AG09319 (cell line): Measurements from ENCODE around the gene MSX2.

Experiments
- DNase-seq: peaks from one replicate; pipeline ENCODE4 v3.0.0-alpha.2; 2010; ENCODE audit warnings: low read depth; ENCODE audit errors: extremely low read depth
- TF ChIP-seq, protein P1 (sequence below): IDR thresholded peaks from 2 replicates; pipeline ENCODE4 v1.5.1; 2011; ENCODE audit warnings: low read depth, mild to moderate bottlenecking, inconsistent platforms, low read length, moderate library complexity

MSX2 gene

DNA sequence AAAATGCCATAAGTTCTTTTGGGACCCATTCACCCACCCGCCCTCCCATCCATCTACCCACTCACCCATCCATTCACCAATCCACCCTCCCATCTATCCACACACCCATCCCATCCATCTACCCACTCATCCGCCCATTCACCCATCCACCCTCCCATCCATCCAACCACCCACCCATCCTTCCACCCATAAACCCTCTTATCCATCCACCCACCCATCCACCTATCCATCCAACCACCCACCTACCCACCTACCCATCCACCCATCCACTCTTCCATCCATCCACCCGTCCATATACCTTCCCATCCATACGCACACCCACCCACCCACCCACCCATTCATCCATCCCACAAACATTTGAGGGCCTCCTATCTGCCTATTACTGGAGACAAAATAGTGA, 43.3 kb downstream of the MSX2 start:
- TF ChIP-seq, protein P1, sequence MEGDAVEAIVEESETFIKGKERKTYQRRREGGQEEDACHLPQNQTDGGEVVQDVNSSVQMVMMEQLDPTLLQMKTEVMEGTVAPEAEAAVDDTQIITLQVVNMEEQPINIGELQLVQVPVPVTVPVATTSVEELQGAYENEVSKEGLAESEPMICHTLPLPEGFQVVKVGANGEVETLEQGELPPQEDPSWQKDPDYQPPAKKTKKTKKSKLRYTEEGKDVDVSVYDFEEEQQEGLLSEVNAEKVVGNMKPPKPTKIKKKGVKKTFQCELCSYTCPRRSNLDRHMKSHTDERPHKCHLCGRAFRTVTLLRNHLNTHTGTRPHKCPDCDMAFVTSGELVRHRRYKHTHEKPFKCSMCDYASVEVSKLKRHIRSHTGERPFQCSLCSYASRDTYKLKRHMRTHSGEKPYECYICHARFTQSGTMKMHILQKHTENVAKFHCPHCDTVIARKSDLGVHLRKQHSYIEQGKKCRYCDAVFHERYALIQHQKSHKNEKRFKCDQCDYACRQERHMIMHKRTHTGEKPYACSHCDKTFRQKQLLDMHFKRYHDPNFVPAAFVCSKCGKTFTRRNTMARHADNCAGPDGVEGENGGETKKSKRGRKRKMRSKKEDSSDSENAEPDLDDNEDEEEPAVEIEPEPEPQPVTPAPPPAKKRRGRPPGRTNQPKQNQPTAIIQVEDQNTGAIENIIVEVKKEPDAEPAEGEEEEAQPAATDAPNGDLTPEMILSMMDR, result no peak
- no peak for DNase-seq

DNA sequence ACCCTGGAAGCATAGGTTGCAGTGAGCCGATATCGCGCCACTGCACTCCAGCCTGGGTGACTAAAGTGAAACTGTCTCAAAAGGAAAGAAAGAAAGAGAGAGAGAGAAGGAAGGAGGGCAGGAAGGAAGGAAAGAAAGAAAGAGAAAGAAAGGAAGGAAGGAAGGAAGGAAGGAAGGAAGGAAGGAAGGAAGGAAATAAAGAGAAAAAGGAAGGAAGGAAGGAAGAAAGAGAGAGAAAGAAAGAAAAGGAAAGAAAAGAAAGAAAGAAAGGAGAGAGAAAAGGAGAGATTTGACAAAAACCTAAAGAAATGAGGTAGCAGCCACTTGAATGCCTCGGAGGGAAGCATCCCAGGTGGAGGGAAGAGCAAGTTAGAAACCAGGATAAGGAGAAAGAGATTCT, 44.6 kb downstream of the MSX2 start:
- DNase-seq, result no peak
- TF ChIP-seq, protein P1, result no peak

- DNase-seq, result no peak
- TF ChIP-seq, protein P1, result no peak
These were observed 49.0 kb downstream of the MSX2 start for GRCh38 chr5:174773371-174773770.

GRCh38 chr5:174775081-174775480, 50.7 kb downstream of the MSX2 start:
- no peak for DNase-seq
- TF ChIP-seq, protein P1, result no peak

DNA sequence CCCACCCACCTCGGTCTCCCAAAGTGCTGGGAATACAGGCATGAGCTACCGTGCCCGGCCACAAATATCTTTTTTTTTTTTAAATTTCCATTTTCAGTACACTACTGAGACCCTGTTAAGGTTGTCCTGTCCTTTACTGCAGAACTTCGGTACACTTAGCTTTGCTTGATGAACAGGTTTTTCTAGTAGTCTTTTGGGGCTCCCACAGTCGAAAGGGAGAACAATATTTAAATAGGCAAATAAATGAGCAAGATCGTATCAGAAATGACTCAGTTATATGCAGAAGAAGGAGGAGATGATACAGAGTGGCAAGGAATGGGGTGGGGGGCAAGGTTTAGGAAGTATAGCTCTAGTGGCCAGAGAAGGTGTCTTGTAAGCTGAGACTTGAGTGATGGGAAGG, 52.7 kb downstream of the MSX2 start:
- DNase-seq, result no peak
- TF ChIP-seq, protein P1, result no peak

GRCh38 chr5:174777583-174777982, 53.2 kb downstream of the MSX2 start:
- DNase-seq, result no peak
- TF ChIP-seq, protein P1, result no peak
